CD4-positive, alpha-beta T cell treated with Interleukin-6 at 100 ng/mL for 8 hours (primary cell): ENCODE results near the gene MYL9.
A peak's percentile ranks its signal among the peaks of the same experiment; 100 is the strongest.
"Not testable (repeated sequence)": the region's sequence is repeated elsewhere in the genome, so short reads cannot be mapped to it uniquely, and the experiment has no call there.

ENCODE experiments used
- DNase-seq: peaks from one replicate; pipeline ENCODE4 v3.0.0-alpha.2; 2020; ENCODE audit warnings: mixed read lengths, low spot score

The MYL9 gene

GRCh38 chr20:36549628-36549941 lies 8.3 kb downstream of the MYL9 start:
- no peak for DNase-seq

- DNase-seq: no peak
These were observed 8.8 kb downstream of the MYL9 start for GRCh38 chr20:36549942-36550789.

DNA sequence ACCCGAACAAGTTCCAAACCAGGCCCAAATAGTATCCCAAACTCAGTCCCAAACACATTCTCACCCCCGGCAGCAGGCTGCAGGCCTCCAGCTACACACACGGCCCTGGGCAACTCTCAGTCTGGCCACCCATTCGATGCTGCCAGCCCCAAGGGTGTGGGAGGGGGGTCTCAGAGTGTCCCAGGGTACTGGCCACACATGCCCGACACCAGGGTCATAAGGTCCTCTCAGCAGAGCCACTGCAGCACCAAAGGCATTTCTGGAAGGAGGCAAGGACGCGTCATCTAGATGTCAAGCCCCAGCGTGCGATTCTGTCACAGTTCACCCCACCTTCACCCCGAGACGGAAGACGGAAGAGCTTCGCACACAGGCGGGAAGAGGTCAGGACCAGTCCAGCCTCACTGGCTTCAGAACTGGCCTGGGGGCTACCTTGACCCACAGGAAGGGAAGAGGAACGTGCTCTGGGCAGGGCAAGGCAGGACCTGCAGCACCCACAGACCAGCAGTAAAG lies 9.5 kb downstream of the MYL9 start:
- DNase-seq: no peak

- DNase-seq: no peak
These were observed 13.9 kb downstream of the MYL9 start for GRCh38 chr20:36555248-36555647.

- DNase-seq: no peak
These were observed 21.4 kb downstream of the MYL9 start for GRCh38 chr20:36562724-36563123.

DNA sequence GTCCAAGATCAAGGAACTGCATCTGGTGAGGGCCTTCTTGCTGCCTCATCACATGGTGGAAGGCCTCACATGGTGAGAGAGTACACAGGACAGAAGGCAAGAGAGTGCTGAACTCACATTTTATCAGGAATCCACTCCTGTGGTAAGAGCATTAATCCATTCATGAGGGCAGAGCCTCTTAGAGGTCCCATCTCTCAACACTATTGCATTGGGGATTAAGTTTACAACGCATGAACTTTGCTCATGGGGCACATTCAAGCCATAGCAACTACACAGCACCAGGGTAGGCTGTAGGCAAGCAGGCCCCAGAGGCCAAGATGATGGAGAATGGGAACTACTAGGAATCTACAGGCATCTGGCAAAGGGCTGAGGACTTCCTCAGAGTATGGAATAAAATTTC lies 22.1 kb downstream of the MYL9 start:
- no peak for DNase-seq

DNA sequence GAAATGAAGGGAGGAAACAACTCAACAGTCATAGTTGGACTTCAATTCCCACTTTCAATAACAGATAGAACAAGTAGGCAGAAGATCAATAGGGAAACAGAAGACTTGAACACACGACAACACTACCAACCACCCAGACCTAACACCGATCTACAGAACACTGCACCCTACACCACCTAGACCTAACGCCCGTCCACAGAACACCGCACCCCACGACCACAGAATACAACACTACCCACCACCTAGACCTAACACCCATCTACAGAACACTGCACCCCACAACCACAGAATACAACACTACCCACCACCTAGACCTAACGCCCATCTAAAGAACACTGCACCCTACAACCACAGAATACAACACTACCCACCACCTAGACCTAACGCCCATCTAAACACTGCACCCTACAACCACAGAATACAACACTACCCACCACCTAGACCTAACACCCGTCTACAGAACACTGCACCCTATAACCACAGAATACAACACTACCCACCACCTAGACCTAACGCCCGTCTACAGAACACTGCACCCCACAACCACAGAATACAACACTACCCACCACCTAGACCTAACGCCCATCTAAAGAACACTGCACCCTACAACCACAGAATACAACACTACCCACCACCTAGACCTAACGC lies 22.9 kb downstream of the MYL9 start:
- DNase-seq: not testable (repeated sequence)

- DNase-seq: not testable (repeated sequence)
These were observed 23.4 kb downstream of the MYL9 start for GRCh38 chr20:36564726-36565121.

DNA sequence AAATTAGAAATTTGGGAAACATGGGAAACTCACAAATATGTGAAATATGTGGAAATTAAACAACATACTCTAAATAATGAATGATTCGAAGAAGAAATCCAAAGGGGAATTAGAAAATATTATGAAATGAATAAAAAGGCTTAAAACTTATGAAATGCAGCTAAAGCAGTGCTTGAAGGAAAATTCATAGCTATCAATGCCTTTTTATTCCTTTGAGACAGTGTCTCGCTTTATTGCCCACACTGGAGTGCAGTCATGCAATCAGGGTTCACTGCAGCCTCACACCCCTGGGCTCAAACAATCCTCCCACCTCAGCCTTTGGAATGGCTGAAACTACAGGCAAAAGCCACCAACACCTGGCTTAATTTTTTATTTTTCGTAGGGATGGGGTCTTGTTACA lies 24.2 kb downstream of the MYL9 start:
- no peak for DNase-seq

DNA sequence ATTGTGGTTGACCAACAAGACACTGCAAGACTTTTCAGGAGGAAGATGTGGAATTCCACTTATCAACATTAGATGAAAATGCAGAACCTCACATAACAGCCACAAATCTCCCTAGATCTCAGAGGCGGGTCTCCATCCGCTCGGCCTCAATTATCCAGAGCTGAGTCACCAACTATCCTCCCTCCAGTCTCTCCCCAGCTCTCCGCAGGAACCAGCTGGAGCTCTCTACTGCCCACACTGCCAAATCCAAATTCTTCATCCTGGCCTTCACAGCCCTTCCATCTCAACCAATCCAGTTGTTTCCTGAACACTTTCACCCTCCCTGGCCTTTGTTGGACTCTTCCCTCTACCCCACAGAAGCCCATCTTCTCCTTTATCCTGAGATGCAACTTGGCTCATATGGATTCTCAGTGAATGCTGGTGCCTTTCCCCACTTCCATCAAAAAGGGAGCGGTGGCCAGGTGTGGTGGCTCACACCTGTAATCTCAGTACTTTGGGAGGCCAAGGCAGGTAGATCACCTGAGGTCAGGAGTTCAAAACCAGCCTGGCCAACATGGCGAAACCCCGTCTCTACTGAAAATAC lies 28.6 kb downstream of the MYL9 start:
- DNase-seq: no peak

- DNase-seq: no peak
These were observed 30.5 kb downstream of the MYL9 start for GRCh38 chr20:36571564-36572504.

DNA sequence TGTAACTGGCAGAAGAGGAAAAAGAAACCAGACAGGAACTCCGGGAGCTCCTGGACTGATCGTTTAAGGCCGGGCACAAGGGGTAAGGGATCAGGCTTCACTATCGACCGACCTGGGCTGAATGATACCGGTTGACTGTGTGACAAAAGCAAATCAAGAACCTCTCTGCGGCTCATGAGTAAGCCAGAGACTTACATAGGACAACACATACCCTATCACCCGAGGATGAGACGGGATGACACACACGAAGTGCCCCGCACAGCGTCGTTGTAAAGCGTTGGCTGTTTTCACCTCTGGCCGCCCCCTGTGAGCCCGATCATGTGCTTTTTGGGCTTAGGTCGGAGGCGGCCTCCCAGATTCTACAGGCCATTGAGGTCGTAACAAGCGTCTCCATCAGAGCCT lies 31.4 kb downstream of the MYL9 start:
- DNase-seq: peak; percentile 59

DNA sequence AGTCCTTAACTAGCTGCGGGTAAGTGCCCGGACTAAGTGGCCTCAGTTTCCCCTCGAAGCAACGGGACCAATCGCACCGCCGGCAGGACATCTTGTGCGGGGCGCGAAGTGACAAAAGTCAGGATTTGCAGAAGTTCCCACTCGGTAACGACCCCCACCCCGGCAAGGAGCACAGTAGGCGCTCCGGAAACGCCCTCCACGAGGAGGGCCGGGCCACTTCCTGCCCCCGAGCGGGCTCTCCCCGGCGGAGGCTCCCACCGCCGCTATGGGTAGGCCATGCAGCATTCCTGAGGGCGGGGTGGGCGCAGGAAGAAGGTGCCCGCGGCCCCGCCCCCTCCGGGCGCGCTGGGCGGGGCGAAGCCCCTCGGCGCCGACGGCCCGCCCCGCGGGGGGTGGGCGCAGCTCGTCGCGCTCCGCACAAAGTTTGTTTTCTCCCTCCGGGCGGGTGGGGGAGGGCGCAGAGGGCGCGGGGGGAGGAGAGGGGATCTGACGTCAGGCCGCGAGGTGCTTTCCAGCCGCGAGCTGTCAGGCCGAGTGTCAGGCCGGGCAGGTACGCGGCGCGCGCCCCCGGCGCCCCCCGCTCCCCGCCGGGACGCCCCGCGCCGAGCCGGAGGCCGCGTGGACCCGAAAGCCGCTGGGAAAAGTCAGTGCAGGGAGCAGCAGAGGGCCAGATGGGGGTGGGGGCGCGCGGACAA lies 31.9 kb downstream of the MYL9 start, which contains the start of gene TGIF2:
TGIF2 (plus strand) TSS at position 495 of the 695 bp plus-strand sequence. CDS start 5,178 bp downstream, outside the sequence.
- DNase-seq: peak; percentile 92

DNA sequence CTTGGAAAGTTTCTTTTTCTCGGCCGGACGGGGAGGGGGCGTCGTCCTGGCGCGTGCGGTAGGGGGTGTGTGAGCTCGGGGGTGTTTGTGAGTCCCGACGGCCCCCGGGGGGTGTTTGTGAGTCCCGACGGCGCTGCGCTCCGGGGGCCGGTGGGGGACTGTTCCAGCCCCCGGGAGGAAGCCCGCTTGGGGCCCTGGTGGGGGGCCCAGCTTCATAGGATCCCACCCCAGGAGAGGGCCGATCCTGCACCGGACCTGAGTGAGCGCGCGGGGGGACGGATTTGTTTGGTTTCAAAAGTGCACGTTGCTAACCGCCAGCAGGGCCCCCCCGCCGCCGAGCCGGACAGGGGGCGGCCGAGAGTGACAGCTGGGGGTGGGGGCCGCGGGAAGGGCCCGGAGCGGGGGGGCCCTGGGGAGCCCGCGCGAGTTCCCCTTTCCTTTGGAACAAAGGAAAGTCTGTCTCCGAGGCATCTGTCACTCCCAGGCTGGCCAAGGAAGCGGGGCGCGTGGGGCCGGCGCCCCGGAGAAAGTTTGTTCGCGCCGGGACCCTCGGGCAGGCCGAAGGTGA lies 32.6 kb downstream of the MYL9 start:
- DNase-seq: no peak

DNA sequence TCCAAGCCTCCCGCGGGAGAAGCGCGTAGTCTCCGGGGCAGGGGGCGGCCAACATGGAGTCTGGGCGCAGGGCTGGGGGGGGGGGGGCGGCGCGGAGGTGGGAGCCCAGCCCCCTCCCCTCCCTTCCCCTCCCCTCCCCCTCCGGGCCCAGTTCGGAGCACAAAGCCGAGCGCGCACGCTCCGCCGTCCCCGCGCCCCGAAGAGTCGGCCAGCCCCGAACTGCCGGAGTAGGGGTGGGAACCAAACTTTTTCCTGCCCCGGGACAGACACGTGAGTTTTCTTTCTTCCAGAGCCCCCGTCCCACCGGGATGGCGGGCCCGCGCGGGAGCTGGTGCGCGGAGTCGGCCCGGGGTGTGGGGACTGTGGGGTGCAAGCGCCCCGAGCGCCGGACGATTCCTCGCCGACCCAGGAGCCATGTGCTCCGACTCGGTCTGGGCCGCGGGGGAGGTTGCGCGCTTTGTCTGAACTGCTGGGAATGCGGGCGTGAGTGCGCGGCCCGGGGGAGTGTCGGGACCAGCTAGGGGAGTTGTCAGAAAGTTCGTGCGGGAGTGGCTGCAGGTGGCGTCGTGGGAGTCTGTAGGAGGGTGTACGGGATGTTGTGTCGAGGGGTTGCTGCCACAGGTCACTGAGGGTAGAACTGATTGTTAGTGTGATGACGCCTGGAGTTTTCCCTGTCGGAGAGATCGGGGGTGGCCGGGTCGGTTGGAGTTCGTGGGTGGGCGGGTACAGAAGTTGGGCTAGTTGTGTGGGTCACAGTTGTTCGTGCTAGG lies 33.2 kb downstream of the MYL9 start:
- DNase-seq: peak; percentile 39

DNA sequence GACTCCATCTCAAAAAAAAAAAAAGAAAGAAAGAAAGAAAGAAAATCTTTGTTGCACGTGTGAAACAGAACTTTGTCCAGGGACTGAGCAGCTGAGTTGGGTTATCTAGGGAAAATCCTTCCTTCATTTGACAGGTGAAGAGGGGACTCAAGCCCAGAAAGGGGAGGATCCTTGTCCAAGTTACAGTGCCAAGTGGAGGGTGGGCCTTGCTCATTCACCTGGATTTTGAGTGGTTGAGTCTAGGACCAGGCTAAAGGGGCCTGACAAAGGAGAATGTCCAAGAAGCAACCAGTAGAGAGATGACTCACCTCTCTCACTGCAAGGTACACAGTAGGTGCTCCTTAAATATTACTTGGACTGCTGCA lies 34.7 kb downstream of the MYL9 start:
- no peak for DNase-seq

DNA sequence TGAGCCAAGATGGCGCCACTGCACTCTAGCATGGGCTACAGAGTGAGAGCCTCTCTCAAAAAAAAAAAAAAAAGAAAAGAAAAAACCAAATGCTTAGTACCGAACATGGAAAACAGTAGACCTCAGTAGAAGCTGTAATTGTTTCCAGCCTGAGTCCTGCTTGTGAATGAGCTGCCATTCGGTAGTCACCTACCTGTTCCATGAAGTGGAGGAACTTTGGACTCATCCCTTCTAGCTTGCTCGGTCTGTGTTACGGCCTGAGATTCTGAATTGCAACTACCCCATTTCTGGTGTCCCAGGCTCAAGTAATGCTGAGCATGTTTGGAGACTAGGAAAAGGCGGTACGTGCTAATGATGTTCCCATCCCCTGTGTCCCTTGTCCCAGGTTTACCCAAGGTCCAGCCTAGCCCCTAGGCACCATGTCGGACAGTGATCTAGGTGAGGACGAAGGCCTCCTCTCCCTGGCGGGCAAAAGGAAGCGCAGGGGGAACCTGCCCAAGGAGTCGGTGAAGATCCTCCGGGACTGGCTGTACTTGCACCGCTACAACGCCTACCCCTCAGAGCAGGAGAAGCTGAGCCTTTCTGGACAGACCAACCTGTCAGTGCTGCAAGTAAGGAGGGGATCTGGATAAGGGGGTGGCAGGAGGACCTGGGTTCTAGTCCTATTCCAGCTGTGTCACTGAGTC lies 37.2 kb downstream of the MYL9 start:
- no peak for DNase-seq

DNA sequence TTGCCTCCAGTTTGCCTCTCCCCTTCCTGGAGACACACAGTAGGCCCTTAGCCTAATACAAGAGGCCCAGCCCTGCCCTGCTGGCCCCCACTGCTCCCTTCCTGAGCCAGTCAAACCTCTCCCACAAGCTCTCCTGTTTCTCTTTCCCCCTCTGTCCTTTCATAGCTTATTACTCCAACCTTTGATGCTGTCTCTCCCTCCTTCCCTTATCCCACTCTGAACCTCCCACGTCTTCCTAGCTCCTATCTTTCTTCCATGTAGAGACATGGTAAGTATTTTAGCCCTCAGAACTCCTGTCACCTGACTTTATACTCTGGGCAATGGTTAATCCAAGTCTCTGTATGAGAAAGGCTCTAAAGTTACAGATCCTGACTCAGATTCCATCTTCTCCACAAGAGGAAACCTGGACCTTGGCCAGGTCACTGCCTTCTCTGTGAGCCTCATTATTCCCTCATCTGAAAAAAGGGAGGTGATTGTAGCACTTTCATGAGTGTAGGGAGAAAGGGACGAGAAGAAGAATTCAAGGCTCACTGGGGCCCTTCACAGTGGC lies 38.8 kb downstream of the MYL9 start:
- no peak for DNase-seq

DNA sequence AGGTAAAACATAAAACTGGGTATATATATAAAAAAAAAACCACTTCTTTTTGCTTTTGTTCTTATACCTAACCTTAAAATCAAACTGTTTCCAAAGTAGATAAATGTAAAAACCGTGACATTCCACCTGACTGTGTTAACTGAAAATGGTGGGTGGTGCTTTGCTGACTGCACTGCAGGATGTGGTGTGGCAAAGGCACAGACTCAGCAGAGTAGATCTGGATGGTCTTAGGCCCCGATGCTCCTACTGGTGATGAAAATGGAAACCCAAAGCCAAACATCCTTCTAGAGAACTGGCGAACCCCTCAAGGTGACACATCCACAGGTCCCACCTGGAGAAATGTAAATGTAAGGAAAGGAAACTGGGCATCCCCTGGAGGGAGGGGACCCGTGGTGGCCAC lies 41.0 kb downstream of the MYL9 start:
- peak; percentile 25 for DNase-seq
